ENCODE data around the gene SLC35G6. TPM values are rescaled to one million over a fixed set of nuclear protein-coding genes. Genes with fewer than 3 reads are reported as not detected.
"Not testable (repeated sequence)": the region's sequence is repeated elsewhere in the genome, so short reads cannot be mapped to it uniquely, and the experiment has no call there.

The SLC35G6 gene
- total RNA-seq, 1 donor from 2014 or later = not detected

- FAIRE-seq (no peak), DNase-seq (ENCODE audit: low spot score in 2 of 2) (peak in 1 of 2 donors; percentile 58)
Measured at GRCh38 chr17:7477392-7478275, 3.6 kb upstream of the SLC35G6 start.

DNA sequence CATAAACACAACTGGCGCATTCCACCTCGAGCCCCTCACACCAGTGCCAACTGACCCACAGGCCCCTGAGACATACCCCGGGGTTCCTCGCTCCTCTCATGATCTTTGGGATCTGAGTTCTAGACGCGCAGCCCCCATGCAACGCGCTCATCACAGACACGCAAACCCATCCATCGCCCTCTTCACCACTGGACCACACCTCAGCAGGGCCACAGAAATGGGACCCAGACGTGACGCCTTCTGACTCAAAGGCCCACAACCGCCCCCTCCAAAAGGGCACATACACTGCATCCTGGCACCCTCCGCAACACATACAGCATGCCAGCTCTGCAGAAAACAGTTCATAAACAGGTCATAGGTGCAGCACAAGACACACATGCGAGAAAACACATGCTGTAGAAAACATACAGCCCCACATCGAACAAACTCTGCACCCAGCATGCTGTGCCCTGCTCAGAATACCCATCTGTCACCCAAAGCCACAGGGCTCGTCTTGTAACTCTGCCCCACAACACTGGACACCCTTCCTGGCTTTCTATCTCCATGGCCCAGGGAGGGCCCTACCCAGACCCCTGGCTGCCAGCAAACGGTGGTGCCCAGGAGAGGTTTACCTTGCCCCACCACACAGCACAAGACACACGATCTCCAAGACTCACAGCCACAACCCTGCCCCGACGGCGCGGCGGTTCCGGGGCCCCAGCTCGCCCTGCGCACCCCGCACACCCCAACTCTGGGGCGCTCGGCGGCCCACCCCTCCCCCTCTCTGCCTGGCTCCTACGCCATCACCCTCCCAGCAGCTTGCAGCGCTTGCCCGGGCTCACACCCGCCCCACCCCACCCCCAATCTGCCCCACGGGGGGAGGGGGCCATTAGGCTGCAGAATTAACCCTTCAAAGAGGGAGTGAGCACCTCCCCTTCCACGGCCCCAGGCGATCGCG lies 2.7 kb upstream of the SLC35G6 start:
- FAIRE-seq (no peak), DNase-seq (ENCODE audit: low spot score in 2 of 2) (peak; percentile 75 to 82)

DNA sequence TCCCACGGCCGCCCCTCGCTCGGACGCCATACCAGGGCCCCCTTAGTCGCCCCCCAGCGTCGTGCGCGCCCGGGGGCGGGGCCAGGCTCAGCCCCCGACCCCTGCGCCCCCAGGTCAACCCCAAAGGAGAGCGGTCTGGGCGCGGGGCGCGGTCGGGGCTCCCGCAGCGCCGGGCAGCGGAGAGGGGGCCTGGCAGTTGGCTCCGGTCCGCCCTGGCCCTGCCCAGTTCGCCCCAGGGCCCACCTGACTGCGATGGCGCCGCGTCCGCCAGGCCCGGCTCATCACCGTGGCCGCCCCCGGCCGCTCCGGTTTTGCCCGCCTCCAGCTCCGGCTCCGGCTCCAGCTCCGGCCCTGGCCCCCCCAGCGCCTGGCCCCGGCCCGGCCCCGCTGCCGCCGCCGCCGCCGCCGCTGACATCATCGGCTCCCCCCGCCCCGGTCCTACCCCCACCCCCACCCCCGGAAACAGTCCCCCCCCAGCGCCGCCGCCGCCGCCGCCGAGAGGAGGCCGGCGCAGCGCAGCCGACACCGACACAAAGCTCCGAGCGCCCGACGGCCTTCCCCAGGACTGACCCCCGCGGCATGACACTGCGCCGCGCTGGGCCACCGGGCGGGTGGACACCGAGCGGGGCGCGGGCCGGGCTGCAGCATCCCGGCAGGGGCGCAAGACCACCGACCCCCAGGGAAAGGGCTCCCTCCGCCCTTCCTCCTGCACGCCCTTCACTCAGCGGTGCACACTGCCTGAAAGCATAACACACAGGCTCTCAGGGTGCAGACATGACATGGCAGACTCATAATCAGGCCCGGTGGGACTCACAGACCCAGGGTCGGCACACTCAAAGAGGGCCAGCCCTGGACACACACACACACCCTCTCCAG lies 1.8 kb upstream of the SLC35G6 start, which contains the start of gene ZBTB4:
ZBTB4 (minus strand) TSS at position 419 of the 876 bp plus-strand sequence. CDS start 12,830 bp downstream, outside the sequence.
- DNase-seq (ENCODE audit: low spot score in 2 of 2) (peak; percentile 84 to 85), FAIRE-seq (no peak)

DNA sequence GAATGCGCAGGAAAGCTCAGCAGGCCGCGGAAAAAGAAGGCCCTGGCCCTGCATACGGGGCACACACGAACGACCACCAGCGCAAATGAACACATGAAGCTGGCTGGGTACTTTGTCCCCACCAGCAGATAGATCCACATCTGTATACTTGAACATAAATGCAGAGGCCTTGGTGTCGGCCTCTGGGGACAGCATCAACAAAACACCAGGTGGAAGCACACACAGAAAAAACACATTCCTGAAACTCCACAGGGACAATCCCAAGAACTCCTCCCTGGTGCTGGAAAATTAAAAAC lies 1.2 kb upstream of the SLC35G6 start:
- FAIRE-seq (no peak), DNase-seq (ENCODE audit: low spot score in 2 of 2) (no peak)

GRCh38 chr17:7481842-7482741 lies 846 bp downstream of the SLC35G6 start:
- FAIRE-seq; DNase-seq (ENCODE audit: low spot score in 2 of 2): not testable (repeated sequence)

DNA sequence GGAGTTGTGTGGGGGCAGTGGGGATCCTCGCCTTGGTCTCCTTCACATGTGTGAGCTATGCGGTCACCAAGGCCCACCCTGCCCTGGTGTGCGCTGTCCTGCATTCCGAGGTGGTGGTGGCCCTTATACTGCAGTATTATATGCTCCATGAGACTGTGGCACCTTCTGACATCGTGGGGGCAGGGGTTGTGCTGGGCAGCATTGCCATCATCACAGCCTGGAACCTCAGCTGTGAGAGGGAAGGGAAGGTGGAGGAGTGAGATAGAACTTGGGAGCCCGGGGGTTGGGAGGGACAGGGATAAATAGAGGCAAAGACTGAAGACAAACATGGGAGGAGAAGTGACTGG lies 1.5 kb downstream of the SLC35G6 start:
- not testable (repeated sequence) for FAIRE-seq; DNase-seq (ENCODE audit: low spot score in 2 of 2)

DNA sequence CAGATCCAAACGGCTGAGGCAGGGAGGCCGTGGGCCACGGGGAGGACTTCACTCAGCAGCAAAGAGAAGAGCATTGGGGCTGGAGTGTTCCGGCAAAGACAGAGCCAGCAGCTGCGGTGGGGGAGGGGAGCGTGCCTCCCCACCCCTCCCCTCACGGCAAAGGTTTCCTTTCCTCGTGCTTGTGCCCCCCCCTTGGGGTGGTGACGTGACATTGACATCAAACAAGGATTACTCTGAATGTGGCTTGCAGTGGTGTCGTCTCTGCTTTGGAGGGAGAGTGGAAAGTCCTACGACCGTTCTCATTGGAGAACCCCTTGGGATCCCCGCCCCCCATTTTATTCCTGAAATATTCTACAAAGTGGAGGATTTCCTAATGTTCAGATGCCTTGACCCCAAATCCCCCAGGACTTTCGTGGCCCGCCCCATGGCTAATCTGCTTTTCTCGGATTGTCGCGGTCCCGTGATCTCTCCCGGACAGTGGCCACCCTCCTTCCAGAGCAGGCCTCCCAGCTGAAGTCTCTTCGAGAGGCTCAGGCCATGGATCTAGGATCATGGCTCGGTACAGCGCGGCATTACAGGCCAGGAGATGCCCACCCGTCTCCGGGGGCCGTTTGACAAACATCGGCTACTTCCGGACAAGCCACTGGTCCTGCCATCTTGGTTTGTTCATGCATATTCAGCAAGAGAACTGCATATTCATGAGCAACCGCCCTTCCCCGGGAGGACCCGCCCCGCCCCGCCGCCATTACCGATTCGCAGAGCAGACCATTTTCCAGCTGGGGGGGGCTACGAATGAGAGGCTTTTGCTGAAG lies 2.2 kb downstream of the SLC35G6 start:
- FAIRE-seq = no peak
- peak; percentile 85 to 87 for DNase-seq (ENCODE audit: low spot score in 2 of 2)

DNA sequence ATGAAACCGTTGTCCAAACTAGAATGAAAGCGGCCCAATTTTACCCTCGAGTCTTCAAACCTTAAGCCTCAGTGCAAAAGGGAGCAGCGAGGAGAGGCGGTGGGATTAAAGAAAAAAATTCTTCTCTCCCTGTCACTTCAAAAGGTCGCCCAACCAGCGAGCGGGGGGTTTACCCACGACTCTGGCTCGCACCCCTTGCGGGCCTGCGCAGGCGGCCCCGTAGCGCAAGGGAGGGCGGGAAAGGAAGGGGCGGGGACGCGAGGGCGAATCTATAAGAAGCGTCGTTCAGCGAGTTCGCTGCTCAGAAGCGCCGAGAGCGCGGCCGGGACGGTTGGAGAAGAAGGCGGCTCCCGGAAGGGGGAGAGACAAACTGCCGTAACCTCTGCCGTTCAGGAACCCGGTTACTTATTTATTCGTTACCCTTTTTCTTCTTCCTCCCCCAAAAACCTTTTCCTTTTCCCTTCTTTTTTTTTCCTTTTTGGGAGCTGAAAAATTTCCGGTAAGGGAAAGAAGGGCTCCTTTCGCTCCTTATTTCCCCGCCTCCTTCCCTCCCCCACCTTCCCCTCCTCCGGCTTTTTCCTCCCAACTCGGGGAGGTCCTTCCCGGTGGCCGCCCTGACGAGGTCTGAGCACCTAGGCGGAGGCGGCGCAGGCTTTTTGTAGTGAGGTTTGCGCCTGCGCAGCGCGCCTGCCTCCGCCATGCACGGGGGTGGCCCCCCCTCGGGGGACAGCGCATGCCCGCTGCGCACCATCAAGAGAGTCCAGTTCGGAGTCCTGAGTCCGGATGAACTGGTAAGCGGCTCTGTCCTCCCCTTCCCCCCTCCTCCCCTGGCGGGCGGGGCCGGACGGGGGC lies 3.0 kb downstream of the SLC35G6 start, which contains the start of gene POLR2A:
POLR2A (plus strand) TSS at position 300 of the 852 bp plus-strand sequence.
- peak; percentile 89 to 95 for DNase-seq (ENCODE audit: low spot score in 2 of 2)
- no peak for FAIRE-seq

DNA sequence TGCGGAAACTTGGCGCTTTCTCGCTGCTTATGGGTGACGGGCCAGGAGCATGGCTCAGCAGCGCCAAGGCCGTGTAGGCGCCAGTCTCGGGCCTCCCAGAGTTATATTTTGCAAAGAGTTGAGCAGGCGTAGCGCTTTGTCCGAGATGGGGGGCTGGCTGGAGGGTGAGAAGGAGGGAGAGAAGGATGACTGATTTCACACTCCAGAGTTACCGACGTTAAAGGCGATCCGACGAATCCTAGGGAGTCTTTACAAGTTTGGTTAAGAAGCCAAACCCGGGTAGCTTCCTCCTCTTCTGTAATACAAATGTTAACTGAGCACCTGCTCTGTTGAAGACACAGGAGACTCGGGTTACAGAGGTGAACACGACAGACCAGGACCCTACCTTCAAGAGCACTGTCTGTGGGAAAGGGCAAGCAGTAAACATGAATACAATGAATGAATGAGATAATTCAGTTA lies 3.7 kb downstream of the SLC35G6 start:
- FAIRE-seq = no peak
- DNase-seq (ENCODE audit: low spot score in 2 of 2) = no peak

GRCh38 chr17:7486181-7486580 lies 4.9 kb downstream of the SLC35G6 start:
- DNase-seq (ENCODE audit: low spot score in 2 of 2) = no peak
- no peak for FAIRE-seq

DNA sequence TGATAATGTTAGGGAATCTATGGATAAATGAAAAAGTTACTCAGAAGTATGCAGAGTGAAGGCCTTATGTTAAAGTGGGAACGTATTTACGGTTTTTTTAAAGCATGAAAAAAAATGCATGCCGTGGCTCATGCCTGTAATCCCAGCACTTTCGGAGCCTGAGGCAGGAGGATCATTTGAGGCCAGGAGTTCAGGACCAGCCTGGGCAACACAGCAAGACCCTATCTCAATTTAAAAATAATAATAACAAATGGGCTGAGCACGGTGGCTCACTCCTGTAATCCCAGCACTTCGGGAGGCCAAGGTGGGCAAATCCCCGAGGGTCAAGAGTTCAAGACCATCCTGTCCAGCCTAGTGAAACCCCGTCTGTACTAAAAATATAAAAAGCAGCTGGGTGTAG lies 8.9 kb downstream of the SLC35G6 start:
- FAIRE-seq (no peak), DNase-seq (ENCODE audit: low spot score in 2 of 2) (no peak)

GRCh38 chr17:7491583-7491982 lies 10.3 kb downstream of the SLC35G6 start:
- no peak for DNase-seq (ENCODE audit: low spot score in 2 of 2)
- no peak for FAIRE-seq

- DNase-seq (ENCODE audit: low spot score in 2 of 2) = no peak
- no peak for FAIRE-seq
Measured at GRCh38 chr17:7493941-7494340, 12.7 kb downstream of the SLC35G6 start.

- DNase-seq (ENCODE audit: low spot score in 2 of 2) = no peak
- FAIRE-seq = no peak
Measured at GRCh38 chr17:7495906-7496434, 14.7 kb downstream of the SLC35G6 start.

GRCh38 chr17:7496470-7497183 lies 15.4 kb downstream of the SLC35G6 start:
- FAIRE-seq = no peak
- no peak for DNase-seq (ENCODE audit: low spot score in 2 of 2)

GRCh38 chr17:7497228-7497627 lies 16.0 kb downstream of the SLC35G6 start:
- FAIRE-seq = no peak
- no peak for DNase-seq (ENCODE audit: low spot score in 2 of 2)

All from frontal cortex (tissue), 4 donors.